NCI-H2227 (cell line): Measurements from ENCODE around the gene HRH1.
A peak's percentile ranks its signal among the peaks of the same experiment; 100 is the strongest.
"Not testable (repeated sequence)": the region's sequence is repeated elsewhere in the genome, so short reads cannot be mapped to it uniquely, and the experiment has no call there.

Experiments
- DNase-seq: peaks from one replicate; lab custom pipeline; 2025; ENCODE audit not compliant: unreplicated experiment; lab: John Stamatoyannopoulos, UW

Gene HRH1

DNA sequence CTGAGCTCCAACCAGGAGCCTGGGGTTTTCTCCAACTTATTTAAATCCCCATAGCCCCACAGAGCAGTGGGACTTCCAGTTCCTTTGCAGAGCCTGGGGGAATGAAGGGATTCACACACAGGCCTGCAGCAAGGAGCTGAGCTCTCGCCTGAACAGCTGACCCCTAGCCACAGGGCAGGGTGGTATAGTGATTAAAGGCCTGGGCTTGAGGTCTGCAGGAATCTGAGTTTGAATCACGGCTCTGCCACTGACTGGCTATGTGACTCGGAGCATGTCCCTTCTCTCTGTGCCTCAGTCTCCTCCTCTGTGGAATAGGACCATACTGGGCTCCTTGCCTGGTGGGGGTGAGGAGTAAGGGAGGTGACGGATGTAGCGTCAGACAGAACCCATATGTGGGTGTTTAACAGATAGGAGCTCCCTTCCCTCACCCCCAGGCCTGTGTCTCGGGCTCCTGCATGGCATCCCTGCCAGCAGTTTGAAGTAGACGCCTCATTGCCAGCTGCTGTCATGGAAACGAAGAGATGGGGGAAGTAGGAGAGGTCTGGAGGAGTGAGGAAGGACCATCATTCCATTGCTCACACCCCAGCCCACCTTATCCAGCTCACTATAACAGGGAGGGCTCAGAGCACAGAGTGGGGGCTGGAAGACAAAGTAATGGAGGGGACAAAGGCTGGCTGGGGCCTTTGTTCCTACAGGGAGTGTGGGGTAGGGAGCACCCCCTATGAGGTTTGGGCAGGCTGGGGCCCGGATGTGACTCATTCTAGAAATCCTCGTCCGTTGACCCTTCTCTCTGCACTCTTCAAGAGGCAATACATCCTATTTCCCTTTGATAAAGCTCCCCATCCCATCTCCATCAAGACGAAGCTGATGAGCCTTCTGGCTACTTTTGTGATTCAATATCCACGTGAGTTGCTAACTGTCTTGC, 14.8 kb downstream of the HRH1 start:
- DNase-seq, result no peak

DNA sequence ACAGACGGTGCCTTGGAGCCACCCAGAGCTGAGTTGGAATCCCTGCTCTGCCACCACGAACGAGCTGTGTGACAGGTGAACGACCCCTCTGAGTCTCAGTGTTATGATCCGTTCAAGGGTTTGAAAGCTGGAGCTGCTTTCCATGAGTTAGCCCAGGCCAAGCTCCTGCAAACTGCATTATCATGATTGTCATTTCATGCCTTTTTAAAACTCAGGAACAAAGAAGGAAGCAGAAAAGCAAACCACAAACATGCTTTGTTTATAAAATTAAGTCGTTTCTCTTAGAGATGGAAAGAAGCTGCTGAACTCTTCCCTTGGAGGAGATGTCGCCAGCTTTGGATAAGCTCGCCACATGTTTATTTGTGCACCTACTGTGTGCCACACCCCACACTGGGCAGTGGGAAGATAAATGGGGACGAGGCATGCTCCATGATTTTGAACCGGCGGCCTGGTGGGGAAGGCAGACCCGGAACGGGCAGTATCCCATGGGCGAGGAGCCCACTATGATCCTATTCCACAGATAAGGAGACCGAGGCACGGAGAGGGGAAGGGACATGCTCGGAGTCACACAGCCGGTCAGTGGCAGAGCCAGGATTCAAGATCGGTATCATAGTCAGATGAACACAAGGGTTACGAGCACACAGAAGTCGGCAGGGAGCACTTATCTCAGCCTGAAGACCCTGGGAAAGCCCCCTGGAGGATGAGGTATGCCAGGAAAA, 15.9 kb downstream of the HRH1 start:
- DNase-seq, result no peak

DNA sequence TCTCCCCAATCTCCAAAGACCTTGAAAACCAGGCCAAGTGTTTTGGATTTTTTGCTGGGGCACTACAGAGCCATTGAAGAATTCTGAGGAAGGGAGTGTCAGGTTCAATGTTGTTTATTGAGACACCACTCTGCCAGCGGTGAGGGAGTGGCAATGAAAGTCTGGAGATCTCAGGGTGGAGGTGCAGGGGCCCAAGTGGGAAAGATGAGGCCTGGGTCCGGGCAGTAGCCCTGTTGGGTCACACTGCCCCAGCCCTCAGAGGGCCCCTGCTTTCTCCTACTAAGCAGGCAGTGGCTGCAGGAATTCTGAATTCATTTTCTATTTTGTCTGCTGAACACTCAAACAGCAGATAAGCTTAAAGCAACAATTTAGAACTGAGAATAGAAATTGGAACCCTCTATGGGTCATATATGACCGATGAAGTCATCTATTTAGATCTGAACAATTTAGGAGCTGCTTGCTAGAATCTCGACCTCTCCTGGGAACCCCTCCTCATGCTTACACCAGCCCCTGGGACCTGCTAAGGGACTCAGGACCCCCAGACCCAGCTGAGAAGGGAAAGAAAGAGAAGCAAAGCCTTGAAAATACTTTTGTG, 17.9 kb downstream of the HRH1 start:
- DNase-seq, result no peak

DNA sequence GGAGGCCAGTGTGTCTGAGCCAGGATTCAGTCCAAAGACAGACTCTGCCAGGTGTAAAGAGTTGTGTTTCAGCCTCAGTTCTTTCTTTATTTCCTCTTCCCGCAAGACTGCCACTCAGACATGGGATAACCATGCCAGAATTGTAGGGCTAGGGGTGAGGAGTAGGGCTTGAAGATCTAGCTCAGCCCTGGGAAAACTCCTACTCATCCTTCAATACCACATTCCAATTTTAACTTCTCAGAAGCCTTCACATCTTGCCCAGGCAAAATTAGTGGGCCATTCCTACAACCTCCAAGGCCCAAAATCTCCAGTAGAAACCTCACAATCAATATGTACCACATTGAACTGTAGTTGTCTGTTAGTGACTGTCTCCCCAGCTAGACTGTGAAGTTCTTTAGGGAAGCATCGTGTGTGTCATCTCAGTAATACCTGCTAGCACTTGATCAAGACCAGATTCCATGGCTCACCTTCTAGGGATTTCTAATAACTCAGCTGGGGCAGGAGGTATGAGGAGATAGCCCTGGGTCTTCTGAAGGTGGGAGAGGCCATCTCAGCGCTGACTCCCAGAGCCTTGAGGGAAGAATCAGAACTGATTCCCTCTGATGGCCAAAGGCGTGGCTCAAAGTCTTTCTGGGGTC, 19.7 kb downstream of the HRH1 start:
- DNase-seq, result no peak

DNA sequence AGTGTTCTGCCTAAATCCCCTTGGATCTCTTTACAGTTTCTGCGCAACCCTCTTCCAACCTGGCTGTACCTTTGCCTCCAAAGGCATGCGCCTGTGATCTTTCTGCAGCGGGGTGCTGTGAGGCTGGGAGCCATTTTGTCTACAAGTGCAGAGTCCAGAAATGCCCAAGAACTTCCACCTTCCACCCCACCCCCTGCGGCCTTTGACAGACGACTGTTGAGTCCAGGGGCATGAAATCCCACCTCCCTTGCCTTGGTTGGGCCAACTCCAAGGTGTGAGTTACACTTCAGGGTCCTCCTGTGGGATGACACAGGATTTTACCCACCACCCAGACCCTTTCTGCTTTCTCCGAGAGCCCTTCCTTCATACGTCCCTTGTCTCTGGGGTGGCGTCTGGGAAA, 24.1 kb downstream of the HRH1 start:
- DNase-seq, result no peak

DNA sequence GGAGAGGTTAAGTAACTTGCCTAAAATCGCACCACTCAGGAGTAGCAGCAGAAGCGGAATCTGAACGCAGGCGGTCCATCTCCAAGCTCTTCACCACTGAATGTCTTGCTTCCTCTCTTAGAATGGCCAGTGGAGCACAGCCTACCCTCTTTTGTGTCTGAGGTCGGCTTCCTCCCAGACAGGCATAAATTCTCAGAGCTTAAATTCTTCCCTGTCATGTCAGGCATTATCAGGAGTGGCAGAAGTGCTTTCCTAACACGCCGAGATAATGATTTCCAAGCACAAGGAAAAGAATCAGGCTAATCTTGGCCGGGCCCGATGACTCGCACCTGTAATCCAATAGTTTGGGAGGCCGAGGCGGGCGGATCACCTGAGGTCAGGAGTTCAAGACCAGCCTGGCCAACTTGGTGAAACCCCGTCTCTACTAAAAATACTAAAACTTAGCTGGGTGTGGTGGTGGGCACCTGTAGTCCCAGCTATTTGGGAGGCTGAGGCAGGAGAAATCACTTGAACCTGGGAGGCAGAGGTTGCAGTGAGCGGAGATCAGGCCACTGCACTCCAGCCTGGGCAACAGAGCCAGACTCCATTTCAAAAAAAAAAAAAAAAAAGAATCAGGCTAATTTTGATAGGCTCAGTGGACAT, 30.2 kb downstream of the HRH1 start:
- DNase-seq, result not testable (repeated sequence)

DNA sequence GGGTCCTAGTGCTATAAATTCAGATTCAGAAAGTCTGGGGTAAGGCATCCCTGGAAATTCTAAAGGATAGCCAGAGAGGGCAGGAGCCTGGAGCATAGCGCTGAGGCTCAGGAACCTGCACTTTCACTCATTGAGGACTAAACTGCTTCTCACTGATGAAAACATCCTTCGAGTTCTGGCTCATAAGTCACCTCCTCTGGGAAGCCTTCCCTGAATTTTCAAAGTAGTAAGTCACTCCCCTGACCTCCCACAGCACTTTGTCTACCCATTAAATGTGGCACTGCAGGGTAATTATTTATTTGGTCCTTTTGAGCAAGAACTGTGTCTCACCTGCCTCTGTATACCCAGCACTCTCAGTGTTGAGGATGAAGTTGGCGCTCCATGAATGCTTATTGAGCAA, 30.9 kb downstream of the HRH1 start:
- no peak for DNase-seq

DNA sequence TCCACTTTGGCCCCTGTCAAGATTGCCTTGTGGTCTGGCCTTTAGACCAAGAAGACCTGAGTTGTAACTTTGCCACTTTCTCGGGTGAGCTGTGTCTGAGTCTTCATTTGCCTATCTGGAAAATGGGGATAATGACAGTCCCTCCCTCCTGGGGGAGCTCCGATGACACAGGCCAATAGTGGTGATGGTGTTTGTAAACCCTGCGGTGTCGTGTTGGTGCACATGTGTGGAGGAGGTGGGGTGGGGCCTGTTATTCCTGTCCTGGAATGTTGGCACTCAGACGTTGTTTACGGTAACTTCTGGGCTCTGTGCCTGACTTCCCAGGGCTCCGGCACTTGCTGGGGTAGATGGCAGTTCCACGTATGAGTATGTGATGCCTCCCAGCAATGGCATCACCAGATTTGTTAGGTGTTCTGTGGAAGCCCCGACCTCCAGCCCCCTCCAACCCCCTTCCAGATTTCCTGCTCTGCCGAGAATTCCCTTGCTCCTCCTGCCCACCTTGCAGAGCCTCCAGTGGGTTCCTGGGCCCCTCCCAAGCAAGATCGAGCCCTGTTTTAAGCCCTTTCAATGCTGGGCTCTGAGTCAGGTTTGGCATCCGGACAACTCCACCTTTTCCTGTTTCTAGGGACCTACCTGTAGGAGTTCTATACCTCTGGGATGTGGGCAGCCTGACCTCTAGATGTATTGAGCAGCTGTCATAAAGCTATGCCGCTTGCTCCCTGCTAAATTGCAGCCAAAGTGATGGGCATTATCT, 31.4 kb downstream of the HRH1 start:
- no peak for DNase-seq

DNA sequence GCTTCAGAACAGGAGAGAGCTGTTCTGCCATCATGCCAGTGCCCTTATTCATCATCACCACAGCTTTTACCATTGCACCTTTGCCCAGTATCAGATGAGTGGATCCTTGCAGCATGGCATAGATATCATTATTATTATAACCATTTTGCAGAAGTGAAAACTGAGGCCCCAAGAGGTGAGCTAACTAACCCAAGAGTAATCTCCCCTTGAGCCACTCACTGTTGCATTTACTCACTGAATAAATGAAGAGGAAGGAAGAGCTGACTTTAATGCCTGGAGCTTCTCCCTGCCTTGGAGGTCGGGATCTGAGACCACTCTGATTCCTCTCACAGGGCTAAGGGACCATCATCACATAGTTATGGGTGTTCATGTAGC, 32.0 kb downstream of the HRH1 start:
- no peak for DNase-seq

DNA sequence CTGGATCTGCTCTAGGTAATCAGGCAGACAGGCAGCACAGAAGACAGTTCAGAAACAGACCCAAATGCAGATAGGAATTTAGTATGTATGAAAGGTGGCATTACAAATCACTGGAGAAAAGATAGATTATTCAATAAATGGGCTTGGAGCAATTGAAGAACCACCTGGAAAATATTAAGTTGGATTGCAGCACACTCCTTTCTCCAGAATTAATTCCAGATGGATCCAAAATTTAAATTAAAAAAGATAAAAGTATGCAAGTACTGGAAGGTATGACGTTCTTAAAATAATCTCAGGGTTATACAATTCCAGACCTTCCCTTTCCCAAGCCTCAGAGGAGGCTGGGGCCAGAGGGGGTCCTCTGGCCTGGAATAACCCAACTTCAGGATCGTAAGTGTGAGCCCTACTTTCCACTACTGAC, 32.5 kb downstream of the HRH1 start:
- no peak for DNase-seq

DNA sequence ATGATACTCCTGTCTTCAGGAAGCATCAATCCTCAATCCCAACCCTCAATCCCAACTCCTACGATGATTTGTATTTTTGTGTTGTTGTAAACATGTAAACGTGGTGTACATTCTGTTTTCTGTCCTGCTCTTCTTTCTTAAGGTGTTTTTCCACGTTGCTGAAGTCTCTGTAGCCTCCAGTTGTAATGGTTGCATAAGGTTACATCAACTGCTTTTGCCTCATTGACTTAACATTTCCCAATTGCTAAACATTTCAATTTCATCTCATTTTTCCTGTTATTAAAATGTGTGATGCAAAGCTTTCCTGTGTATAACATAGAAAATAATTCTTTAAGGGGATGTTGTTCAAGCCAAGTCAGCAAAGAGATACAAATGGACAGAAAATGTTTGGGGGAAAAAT, 33.4 kb downstream of the HRH1 start:
- no peak for DNase-seq

DNA sequence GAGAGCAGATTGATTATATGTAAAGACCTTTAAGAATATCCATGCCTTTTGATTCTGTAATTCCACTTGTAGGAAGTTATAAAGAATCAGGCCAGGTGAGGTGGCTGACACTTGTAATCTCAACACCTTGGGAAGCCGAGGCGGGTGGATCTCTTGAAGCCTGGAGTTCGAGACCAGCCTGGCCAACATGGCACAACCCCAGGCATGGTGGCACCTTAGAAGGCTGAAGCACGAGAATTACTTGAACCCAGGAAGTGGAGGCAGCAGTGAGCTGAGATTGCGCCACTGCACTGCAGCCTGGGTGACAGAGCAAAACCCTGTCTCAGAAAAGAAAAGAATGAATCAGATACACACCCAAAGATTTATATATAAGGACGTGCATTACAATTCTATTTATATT, 33.9 kb downstream of the HRH1 start:
- no peak for DNase-seq

DNA sequence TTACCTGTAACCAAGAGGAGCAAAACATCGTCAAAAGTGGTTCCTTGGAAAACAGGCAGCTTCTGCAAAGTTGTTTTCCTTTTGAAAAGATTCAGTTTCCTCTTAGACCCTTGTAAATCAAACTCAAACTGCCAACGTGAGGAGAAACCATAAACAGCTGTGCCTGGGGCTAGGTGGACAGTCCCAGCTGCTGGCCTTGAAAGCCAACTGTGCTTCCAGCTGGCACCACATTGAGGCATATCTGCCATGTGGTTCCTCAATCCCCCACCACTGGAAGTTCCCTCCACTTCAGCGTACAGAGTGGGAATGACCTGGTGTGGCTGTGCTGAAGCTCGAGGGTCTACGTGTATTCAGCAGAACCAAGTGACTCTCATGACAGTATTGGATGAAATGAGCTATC, 40.9 kb downstream of the HRH1 start:
- no peak for DNase-seq

DNA sequence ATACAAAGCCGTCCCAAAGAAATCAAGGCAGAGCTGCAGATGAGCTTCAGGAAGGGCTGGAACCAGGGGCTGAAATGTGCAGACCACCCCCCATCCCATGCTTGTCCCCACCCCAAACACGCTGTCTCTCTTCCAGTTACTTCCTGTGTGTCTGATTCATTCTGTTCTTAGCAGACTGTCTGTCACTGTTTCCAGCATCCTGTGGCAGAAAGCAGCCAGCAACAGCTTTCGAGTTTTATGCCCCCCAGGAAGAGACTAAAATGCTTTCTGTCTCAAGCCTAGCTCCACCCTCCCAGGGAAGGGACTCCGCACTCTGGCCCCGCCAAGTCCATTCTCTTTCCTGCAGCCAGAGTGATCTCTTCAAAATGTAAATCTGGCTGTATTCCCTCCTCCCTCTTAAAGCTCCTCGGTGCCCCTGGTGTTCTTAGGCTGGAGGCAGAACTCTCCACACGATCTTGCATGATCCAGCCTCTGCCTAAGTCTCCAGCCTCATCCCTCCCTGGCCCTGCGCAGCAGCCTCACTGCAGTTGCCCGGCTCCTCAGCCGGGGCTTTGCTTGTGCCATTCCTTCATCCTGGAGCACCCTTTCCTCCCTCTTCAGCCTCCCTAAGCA, 41.5 kb downstream of the HRH1 start:
- DNase-seq, result peak; percentile 6

DNA sequence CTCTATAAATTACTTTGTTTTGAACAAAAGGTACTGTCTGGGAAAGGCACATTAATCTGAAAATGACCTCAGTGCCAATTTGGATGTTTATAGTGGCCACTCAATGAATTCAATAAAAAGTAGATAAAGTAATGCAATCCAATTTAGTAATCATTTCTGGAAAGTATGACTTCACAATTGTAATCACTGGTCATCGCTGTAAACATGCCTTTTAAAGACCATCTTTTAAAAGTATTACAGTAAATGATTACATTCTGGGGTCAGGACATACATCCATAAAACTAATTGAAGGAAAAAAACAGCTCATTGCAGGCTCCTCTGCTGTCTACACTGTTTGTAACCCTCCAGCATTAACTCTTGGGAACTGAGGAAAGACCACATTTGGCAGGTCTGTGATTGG, 43.2 kb downstream of the HRH1 start:
- DNase-seq, result no peak

DNA sequence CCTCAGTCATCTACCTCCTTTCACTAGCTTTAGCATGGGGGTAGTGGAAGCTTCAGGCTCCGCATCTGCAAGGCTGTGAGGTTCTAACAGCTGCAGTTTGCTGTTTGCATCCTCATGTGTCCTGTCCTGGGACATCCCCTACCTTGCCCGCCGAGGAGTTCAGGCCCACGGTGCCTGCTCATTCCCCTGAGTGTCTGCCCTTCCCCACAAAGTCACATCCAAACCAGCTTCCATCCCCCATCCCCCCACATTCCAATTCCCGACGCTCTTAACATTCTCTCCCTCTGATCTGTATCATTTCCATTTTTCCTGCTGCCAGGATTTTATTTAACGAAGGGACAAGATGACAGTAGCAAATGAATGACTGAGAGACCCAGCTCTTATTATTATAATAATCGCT, 43.8 kb downstream of the HRH1 start:
- no peak for DNase-seq

DNA sequence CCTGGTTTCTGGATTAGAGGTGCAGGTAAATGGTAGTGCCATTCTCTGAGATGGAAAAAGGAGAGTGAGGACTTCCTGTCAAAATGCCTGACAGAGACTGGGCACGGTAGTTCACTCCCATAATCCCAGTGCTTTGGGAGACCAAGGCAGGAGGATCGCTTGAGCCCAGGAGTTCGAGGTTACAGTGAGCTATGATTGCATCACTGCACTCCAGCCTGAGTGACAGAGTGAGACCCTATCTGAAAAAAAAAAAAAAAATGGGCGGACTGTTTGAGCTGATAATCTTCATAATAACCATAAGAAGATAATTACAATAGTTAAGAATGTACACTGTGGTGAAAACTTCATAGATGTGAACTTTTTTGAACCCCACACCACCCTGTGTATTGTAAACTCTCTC, 44.2 kb downstream of the HRH1 start:
- DNase-seq, result no peak

DNA sequence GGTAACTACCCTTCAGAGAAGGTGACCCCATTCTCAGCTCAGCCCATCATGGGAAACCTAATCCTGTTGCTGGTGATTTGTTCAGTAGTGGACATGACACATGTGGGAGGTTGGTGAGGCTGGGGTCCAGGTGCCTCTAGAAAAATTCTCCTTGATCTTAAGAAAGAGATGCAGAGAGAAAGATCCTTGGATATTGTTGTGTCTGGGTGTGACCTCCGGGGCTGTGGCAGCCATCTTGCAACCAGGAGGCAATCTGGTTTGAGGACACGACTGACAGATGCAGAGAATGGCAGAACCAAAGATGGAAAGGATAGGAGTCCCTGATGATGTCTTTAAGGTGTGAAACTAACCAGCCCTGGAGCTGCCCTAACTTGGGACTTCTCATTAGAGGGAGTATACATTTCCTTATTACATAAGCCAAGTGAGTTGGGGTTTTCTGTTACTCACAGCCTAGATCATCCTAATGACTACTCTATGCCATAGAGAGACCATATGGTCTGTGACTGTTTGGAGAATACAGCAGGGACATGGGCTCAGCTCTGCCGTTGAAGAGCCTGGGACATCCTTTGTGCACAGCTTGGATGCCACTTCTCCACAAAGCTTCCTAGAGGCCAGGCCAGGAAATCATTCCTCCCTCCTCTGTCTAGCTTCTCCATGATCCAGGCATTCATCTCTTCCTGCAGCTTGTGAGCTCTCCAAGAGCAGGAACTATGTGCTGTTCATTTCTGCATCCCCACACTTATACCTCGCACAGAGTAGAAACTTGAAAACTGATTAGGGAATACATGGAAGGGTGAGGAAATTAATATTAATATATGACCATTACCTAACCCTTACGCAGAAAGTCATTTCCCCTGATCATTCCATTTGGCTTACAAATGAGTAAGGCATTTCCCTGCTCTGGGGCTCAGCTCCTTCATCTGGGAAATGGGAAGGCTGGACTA, 45.9 kb downstream of the HRH1 start:
- no peak for DNase-seq
